SH-SY5Y (cell line): ENCODE results near the gene ALDH3A1.

Experiments
- GATA2 ChIP-seq: IDR thresholded peaks from 2 replicates; pipeline ENCODE4 v1.6.1; 2011; ENCODE audit warnings: mild to moderate bottlenecking, low read depth, low read length
- GATA3 ChIP-seq: IDR thresholded peaks from 2 replicates; pipeline ENCODE4 v1.6.1; 2011; ENCODE audit warnings: low read depth, mild to moderate bottlenecking, low read length, moderate library complexity

GRCh38 chr17:19766421-19767270 is 18.5 kb upstream of the ALDH3A1 start:
- TF ChIP-seq GATA2 (no peak), GATA3 (no peak)
